ENCODE measurements around the gene PIK3R5.
"Not testable (repeated sequence)": the region's sequence is repeated elsewhere in the genome, so short reads cannot be mapped to it uniquely, and the experiment has no call there.

PIK3R5 gene

GRCh38 chr17:8986295-8986694, 20.8 kb upstream of the PIK3R5 start:
- no peak for DNase-seq (ENCODE audit: low read depth in 2 of 2, low spot score in 1 of 2)

DNA sequence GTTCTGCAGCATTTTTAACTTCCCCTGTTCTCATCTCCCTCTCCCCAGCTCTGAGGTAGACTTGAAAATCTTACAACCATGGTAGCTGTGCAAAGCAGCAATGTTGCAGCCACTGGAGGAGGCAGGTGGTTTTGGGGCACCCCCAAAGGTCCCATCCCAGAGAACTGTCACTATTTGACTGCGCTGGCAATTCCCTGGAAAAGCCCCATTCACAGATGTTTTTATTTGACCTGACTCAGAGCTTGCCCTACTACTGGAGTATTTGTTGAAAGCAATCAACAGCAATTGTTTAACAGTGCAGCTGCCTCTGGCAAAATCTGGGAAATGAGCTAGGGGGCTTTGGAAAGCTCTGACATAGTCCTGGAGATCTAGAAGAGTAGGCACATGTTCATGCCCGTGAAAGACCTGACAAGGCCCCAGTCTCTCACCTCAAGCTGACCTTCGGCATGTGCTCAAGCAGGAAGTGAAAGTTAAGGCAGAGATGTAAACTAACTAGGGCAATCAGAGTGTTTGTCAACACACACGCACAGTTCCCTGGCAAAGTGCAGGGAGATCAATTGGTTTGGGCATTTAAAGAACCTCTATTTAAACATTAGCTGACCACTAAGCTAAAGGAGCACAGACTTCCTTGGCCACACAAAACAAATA, 19.7 kb upstream of the PIK3R5 start:
- DNase-seq (ENCODE audit: low read depth in 2 of 2, low spot score in 1 of 2): no peak

DNA sequence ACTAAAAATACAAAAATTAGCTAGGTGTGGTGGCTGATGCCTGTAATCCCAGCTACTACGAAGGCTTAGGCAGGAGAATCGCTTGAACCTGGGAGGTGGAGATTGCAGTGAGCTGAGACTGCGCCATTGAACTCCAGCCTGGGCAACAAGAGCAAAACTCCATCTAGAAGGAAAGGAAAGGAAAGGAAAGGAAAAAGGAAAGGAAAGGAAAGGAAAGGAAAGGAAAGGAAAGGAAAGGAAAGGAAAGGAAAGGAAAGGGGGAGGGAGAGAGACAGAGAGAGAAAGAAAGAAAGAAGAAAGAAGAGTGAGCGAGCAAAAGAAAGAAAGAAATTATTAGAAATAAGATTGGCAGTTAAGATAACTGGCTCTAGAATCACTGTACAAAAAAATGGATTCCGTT, 18.7 kb upstream of the PIK3R5 start:
- DNase-seq (ENCODE audit: low read depth in 2 of 2, low spot score in 1 of 2): not testable (repeated sequence)

GRCh38 chr17:8981443-8981842, 15.9 kb upstream of the PIK3R5 start:
- no peak for DNase-seq (ENCODE audit: low read depth in 2 of 2, low spot score in 1 of 2)

DNA sequence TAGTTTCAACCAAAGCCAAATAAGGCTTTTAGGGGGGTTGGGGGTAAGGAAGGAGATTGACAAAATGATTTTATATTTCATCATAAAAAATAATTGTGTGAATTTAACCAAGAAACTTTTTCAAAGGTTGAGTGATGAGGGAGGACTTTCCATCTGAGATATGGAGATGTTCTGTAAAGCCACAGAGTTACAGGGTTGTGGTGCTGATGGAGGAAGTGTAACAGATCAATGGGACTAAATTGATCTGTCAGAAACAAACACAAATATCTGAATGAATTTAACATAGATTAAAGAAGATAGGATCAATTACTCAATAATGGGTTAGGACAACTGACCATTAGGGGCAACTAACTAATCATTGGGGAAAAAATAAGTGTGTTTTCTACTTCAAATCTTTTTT, 14.2 kb upstream of the PIK3R5 start:
- DNase-seq (ENCODE audit: low read depth in 2 of 2, low spot score in 1 of 2): no peak

DNA sequence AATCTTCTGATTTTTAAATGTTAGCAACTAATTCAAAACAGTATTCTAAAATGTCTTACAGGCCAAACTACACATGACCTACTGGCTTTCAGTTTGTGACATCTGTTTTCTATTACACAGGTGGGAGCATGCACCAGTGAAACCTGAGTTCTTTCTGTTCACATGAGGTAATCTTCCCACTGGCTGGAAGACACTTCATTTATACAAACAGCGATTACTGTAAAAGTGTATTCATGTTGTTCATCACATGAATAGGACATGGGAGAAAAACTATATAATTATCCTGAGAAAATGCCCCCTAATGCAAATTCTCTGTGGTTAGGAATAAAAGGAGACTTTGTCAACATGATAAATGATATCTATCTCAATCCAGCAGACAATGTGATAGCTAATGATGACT, 11.1 kb upstream of the PIK3R5 start:
- no peak for DNase-seq (ENCODE audit: low read depth in 2 of 2, low spot score in 1 of 2)

GRCh38 chr17:8975091-8975725, 9.7 kb upstream of the PIK3R5 start:
- no peak for DNase-seq (ENCODE audit: low read depth in 2 of 2, low spot score in 1 of 2)

DNA sequence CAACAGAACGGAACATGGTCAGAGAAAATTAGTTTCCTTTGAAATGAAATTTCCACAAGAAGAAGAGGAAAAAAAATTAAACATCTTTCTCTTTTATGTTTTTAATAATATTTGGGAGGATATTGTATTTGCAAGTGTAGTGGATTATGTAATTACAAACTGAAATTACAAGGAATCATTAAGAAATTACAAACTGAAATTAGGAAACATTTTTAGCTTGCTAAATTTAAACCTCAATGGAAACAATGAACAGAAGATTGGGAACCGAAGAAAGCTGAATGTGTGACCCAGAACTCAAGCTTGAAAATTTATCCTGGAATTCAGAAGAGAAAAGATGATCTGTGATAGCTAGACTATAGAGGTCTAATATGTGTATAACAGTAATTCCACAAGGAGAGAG, 4.4 kb upstream of the PIK3R5 start:
- no peak for DNase-seq (ENCODE audit: low read depth in 2 of 2, low spot score in 1 of 2)

GRCh38 chr17:8968503-8968902, 3.0 kb upstream of the PIK3R5 start:
- no peak for DNase-seq (ENCODE audit: low read depth in 2 of 2, low spot score in 1 of 2)

GRCh38 chr17:8967861-8968260, 2.4 kb upstream of the PIK3R5 start:
- no peak for DNase-seq (ENCODE audit: low read depth in 2 of 2, low spot score in 1 of 2)

GRCh38 chr17:8966926-8967325, 1.4 kb upstream of the PIK3R5 start:
- DNase-seq (ENCODE audit: low read depth in 2 of 2, low spot score in 1 of 2): no peak

GRCh38 chr17:8964801-8965393, 610 bp downstream of the PIK3R5 start:
- DNase-seq (ENCODE audit: low read depth in 2 of 2, low spot score in 1 of 2): no peak

GRCh38 chr17:8963647-8964258, 1.8 kb downstream of the PIK3R5 start:
- DNase-seq (ENCODE audit: low read depth in 2 of 2, low spot score in 1 of 2): no peak

- DNase-seq (ENCODE audit: low read depth in 2 of 2, low spot score in 1 of 2): no peak
Measured at GRCh38 chr17:8963014-8963413, 2.5 kb downstream of the PIK3R5 start.

DNA sequence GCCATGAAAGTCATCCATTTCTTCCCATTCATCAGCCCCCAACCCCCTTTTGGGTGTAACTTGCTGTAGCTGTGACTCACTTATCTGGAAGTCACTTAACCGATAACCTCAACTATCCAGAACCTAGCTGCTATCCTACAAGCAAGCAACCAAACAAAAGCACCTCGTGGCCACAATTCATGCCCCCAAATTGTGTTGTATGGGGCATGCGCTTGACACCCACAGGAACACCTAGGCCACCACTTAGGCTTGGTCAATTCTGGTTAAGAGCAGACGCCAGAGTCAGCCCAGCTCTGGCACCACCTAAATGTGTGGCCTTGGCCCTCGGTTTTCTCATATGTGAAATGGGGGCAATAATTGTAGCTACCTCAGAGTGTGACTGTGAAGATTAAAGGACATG, 3.7 kb downstream of the PIK3R5 start:
- DNase-seq (ENCODE audit: low read depth in 2 of 2, low spot score in 1 of 2): no peak

- DNase-seq (ENCODE audit: low read depth in 2 of 2, low spot score in 1 of 2): no peak
Measured at GRCh38 chr17:8960325-8961140, 5.0 kb downstream of the PIK3R5 start.

DNA sequence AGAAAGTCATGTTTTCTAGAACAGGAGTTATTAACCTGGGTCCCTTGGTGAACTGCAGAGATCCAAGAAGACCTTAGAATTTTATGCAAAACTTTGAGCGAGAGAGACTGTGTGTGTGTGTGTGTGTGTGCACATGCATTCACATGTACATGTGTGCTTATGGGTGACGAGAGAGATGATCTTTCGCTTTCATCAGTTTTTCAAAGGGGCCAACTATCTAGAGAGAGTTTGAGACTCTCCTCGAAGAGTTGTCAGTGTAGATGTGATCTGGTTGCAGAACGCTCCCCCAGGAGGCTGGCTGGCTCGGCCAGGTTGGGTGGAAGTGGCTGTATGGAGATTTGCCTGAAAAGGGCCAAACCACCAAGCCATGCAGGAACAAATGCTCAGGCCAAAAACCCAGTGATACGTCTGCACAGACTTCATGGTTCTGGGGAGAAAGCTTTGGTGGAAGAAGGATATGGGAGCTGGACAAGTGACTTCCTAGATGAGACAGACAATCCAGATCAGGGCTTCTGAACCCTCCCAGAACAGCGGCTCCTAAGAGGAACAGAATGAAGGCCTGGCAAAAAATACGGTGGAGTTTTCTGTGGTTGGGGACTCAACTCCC, 6.1 kb downstream of the PIK3R5 start:
- no peak for DNase-seq (ENCODE audit: low read depth in 2 of 2, low spot score in 1 of 2)

GRCh38 chr17:8957721-8958120, 7.8 kb downstream of the PIK3R5 start:
- DNase-seq (ENCODE audit: low read depth in 2 of 2, low spot score in 1 of 2): no peak

DNA sequence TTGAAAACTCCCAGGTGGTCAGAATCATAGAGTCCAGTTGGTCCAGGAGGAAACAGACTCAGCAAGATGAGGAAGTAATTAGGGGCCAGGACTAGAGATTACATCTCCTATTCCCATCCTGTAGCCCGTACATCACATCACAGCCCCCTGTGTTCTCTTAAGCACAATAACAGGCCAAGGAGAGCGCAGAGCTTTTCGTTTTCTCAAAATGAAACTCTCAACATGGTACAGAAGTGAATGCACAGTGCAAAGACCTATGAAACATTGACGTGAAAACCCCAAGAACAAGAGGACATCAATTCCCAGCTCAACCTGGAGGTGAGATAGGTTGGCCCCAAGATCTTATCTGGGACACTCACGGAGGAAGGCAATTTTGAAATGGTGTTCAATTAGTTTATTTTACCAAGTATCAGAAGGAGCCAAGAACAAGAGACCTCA, 9.0 kb downstream of the PIK3R5 start:
- DNase-seq (ENCODE audit: low read depth in 2 of 2, low spot score in 1 of 2): no peak

GRCh38 chr17:8955021-8955959, 10.2 kb downstream of the PIK3R5 start:
- DNase-seq (ENCODE audit: low read depth in 2 of 2, low spot score in 1 of 2): no peak
